Hepatocyte (in vitro differentiated cells): Measurements from ENCODE around the gene HSPA5.
A peak's percentile ranks its signal among the peaks of the same experiment; 100 is the strongest.

ENCODE experiments used
- EZH2 ChIP-seq: fragments of 200-600 bp; sonication (generic); IDR thresholded peaks from 2 replicates; pipeline ENCODE4 v1.6.1; 2016; ENCODE audit warnings: antibody characterized with exemption, mild to moderate bottlenecking, borderline replicate concordance
- TF ChIP-seq, protein P1 (sequence below): fragments of 200-600 bp; sonication (generic); IDR thresholded peaks from 2 replicates; pipeline ENCODE4 v1.5.1; 2016; ENCODE audit warnings: antibody characterized with exemption, mild to moderate bottlenecking; ENCODE audit not compliant: poor library complexity

DNA sequence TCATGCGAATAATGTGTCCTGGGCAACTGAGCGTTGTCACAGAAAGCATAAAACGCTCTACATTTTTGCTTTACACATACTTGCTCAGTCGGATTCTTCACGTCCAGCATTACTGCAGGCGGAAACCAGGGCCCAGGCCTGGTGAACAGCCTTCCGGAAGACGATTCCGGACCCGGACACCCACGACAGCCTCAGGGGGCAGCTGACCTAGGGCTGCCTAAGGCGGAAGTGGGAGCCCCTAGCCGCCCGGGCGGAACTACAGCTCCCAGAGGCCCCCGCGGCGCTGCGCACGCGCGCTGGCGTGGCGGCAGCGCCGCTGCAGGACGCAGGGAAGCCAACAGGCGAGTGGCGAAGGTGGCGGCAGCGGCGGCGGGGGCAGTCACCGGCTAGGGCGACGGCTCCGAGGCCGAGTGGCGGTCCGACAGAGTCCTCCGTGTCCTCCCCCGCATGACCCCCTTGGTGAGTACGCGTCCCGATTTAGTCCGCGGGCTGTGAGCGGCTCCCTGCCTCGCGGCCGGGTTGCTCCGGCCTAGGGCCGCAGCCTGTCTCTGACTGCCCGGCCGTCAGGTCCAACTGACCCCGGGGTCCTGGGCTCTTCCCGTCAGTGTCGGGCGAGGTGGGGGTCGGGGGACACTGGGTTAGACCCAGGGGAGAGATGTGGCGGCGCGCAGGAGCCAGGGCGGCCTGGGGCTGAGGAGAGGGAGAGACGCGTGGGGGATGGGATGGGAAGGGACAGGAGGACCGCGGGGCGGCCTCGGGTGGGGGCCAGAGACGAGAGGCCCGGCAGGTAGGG lies 20.6 kb upstream of the HSPA5 start, which contains the start of gene GAPVD1:
- TF ChIP-seq, protein P1, sequence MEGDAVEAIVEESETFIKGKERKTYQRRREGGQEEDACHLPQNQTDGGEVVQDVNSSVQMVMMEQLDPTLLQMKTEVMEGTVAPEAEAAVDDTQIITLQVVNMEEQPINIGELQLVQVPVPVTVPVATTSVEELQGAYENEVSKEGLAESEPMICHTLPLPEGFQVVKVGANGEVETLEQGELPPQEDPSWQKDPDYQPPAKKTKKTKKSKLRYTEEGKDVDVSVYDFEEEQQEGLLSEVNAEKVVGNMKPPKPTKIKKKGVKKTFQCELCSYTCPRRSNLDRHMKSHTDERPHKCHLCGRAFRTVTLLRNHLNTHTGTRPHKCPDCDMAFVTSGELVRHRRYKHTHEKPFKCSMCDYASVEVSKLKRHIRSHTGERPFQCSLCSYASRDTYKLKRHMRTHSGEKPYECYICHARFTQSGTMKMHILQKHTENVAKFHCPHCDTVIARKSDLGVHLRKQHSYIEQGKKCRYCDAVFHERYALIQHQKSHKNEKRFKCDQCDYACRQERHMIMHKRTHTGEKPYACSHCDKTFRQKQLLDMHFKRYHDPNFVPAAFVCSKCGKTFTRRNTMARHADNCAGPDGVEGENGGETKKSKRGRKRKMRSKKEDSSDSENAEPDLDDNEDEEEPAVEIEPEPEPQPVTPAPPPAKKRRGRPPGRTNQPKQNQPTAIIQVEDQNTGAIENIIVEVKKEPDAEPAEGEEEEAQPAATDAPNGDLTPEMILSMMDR, result peak; percentile 20
- no peak for TF ChIP-seq EZH2
